GM19372 (cell line): ENCODE results near the gene VEZF1.

ENCODE experiments used
- ATAC-seq: cut with Tn5 transposase; IDR thresholded peaks from one replicate; pipeline ENCODE4 v1.9.1; 2021; ENCODE audit warnings: mild to moderate bottlenecking, low read depth, moderate library complexity; ENCODE audit not compliant: unreplicated experiment

Gene VEZF1

GRCh38 chr17:57935833-57936807, 51.9 kb downstream of the VEZF1 start:
- ATAC-seq, result no peak

DNA sequence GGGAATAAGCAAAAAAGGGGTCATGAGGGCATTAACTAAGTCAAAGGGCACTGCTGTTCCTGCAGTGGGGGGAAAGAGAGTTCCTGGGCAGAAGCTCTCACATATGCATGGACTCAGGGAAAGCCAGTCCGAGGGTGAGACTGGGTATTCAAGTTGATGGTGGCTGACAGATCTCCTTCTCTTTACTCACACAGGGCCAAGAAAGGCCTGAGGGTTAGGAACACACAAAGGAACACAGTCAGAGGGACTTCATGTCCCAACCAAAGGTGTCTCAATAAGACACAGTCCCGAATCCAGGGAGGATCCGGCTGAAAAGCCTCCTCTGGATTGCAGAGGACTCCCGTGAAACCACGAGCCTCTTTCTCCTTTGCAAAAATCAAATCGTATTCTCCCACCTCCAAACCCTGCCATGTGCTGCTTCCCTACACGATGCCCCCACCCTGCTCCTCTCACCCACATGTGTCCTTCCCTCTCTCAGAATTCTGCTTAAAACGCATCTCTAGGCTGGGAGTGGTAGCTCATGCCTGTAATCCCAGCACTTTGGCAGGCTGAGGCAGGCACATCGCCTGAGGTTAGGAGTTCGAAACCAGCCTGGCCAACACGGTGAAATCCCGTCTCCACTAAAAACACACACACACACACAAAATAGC, 56.4 kb downstream of the VEZF1 start:
- ATAC-seq, result no peak

GRCh38 chr17:57930239-57930638, 57.8 kb downstream of the VEZF1 start:
- no peak for ATAC-seq

DNA sequence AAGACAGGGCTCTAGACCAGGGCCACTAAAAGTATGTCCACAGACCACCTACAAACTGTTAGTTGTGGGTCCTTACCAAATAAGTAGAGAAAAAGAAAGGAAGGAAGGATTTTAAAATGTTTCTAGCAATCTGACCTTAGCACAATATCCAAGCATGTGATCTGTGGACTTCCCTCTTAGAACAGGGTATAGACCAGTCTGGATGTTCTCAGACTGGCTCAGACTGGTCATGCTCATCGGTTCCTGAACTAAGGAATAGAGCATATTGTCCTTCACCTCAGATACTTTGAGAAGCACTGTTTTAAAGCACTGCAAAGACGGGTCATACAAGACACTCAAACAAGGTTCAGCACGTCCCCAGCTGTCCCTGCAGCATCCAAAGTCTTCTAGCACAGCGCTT, 58.7 kb downstream of the VEZF1 start:
- no peak for ATAC-seq

DNA sequence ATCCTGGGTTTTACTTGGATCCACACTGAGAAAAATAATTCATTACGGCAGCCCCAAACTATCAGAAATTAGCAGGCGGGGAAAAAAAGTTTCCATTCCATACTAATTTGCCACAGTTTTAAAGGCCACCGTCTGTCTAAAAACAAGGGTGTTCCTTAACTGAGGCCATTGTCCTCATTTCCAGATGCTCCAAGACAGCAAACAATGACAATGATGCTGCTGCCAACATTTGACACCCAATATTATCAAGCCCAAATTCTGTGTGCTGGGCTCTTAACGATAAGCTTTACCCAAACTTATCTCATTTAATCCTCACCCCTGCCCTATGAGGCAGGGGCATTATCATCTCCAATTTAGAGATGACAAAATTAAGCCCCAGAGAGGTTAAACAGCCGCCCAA, 59.1 kb downstream of the VEZF1 start:
- ATAC-seq, result no peak

- no peak for ATAC-seq
These were observed 60.9 kb downstream of the VEZF1 start for GRCh38 chr17:57927048-57927723.

GRCh38 chr17:57926723-57927047, 61.4 kb downstream of the VEZF1 start:
- no peak for ATAC-seq

- ATAC-seq, result no peak
These were observed 62.6 kb downstream of the VEZF1 start for GRCh38 chr17:57925361-57925990.

- ATAC-seq, result no peak
These were observed 63.4 kb downstream of the VEZF1 start for GRCh38 chr17:57924677-57925076.
